Breast epithelium (tissue), 3 donors: ENCODE measurements around the gene AKR1C8.

Experiments
- POLR2A ChIP-seq: fragments of 450-650 bp; IDR thresholded peaks from one replicate; pipeline ENCODE4 v1.6.1; 2016; ENCODE audit warnings: antibody characterized with exemption, mild to moderate bottlenecking, moderate library complexity
- POLR2AphosphoS5 ChIP-seq, 3 donors: sonication (generic); formaldehyde crosslinking; IDR thresholded peaks; one replicate each; pipeline ENCODE4 v1.6.1; 2017; ENCODE audit warnings: antibody characterized with exemption in 3 of 3
- TF ChIP-seq, protein P1 (sequence below), 3 donors: fragments of 450-650 bp; IDR thresholded peaks; one replicate each; pipeline ENCODE4 v1.5.1; 2016 to 2017; ENCODE audit warnings: antibody characterized with exemption in 3 of 3, mild to moderate bottlenecking in 3 of 3, moderate library complexity in 3 of 3

DNA sequence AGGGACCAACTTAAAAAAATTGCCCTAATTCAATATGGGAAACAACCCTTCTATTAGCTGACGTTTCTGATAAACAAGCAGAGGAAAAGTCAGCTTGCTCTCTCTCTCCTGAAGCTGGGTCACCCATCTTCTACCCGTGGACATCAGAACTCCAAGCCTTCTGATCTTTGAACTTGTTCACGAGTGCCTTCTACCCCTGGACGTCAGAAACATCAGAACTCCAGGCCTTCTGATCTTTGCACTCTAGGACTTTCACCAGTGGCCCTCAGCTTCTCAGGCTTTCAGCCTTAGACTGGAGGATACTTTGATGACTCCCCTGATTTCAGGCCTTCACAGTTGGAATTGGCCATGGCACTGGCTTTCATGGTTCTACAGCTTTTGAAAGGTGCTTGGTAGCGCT lies 41.8 kb downstream of the AKR1C8 start:
- TF ChIP-seq, protein P1, sequence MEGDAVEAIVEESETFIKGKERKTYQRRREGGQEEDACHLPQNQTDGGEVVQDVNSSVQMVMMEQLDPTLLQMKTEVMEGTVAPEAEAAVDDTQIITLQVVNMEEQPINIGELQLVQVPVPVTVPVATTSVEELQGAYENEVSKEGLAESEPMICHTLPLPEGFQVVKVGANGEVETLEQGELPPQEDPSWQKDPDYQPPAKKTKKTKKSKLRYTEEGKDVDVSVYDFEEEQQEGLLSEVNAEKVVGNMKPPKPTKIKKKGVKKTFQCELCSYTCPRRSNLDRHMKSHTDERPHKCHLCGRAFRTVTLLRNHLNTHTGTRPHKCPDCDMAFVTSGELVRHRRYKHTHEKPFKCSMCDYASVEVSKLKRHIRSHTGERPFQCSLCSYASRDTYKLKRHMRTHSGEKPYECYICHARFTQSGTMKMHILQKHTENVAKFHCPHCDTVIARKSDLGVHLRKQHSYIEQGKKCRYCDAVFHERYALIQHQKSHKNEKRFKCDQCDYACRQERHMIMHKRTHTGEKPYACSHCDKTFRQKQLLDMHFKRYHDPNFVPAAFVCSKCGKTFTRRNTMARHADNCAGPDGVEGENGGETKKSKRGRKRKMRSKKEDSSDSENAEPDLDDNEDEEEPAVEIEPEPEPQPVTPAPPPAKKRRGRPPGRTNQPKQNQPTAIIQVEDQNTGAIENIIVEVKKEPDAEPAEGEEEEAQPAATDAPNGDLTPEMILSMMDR (IDR thresholded peaks at IDR 0.05) = no peak
- TF ChIP-seq POLR2A = no peak
- TF ChIP-seq POLR2AphosphoS5 (IDR thresholded peaks at IDR 0.05) = no peak
